ENCODE results near the gene COL4A6.

Gene COL4A6

DNA sequence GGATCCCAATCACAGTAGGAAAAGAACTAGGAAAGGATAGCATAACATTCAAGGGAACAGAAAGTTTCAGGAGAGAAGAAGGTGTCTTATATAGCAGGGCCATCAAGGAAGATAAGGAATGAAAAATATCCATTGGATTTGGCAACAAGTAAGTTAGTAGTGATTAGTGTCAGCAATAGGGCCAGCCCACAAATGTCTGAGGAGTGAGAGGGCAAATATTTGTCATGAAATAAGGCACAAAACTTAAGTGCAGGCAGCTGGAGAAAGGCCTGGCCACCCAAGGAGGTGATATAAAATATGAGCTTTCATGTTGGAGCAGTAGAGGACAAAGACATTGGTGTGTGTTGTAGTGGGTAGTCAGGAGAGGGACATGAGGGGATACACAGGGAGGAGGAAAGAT, 132.1 kb downstream of the COL4A6 start:
- H3K4me3 ChIP-seq (ENCODE audit: low read depth, low read length): no peak overlapping the region
- peaks cover 2% of the 10 kb centered on the region; the same call in 1 of the 2 replicates for H3K27me3 ChIP-seq (ENCODE audit: control insufficient read depth, insufficient read depth, low read length)
- no peak overlapping the region for H3K27ac ChIP-seq (ENCODE audit: low read depth, low read length)
- no peaks in the 10 kb centered on the region for H3K9me3 ChIP-seq (ENCODE audit: control insufficient read depth, insufficient read depth, low read depth, low read length)
- peaks cover 6% of the 10 kb centered on the region; the same call in 1 of the 2 replicates for H3K4me1 ChIP-seq (ENCODE audit: control insufficient read depth, insufficient read depth, low read length)
- H3K36me3 ChIP-seq (ENCODE audit: control insufficient read depth, insufficient read depth, low read length): no peaks in the 10 kb centered on the region
- no peak overlapping the region for H3K9ac ChIP-seq (ENCODE audit: low read length)

DNA sequence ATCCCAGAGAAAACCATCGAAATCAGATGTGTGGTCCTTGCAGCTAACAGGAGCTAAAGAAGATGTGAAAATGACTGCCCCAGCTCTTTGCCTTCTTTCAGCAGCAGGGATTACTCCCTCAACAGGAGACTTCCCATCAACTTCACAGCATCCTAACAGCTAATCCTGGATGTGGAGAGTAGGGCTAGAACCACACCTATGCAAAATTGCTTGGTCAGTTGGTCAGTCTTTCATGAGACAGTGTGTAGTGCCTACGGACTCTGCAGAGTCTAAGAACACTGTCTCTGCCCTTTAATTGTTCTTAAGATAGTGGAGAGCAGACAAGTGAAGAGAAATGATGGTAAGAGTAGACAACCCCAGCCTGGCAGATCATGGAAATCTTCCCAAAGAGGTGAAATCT, 133.5 kb downstream of the COL4A6 start:
- H3K9me3 ChIP-seq (ENCODE audit: control insufficient read depth, insufficient read depth, low read depth, low read length): no peaks in the 10 kb centered on the region
- H3K27ac ChIP-seq (ENCODE audit: low read depth, low read length): no peak overlapping the region
- H3K4me3 ChIP-seq (ENCODE audit: low read depth, low read length): no peak overlapping the region
- peaks cover 2% of the 10 kb centered on the region; the same call in 1 of the 2 replicates for H3K27me3 ChIP-seq (ENCODE audit: control insufficient read depth, insufficient read depth, low read length)
- H3K9ac ChIP-seq (ENCODE audit: low read length): no peak overlapping the region
- H3K4me1 ChIP-seq (ENCODE audit: control insufficient read depth, insufficient read depth, low read length): peaks cover 6% of the 10 kb centered on the region
- no peaks in the 10 kb centered on the region for H3K36me3 ChIP-seq (ENCODE audit: control insufficient read depth, insufficient read depth, low read length)

DNA sequence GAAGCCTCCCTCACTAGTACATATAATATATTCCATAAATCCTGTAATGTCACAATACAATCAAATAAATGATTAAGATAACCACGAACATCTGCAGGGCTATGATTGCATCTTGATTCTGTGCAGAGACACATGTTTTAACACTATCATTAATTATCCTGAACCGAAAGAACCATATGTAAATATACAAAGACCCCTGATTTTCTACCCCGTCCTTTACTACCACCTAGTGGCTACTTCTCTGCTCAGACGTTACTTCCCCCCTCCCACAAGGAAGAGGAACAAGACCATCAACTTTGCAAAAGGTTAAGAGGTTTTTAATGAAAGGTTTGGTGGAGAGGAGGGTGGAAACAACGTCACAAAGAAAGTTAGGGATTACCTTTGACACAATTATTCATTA, 134.0 kb downstream of the COL4A6 start:
- H3K4me3 ChIP-seq (ENCODE audit: low read depth, low read length): no peak overlapping the region
- peaks cover 2% of the 10 kb centered on the region; the same call in 1 of the 2 replicates for H3K27me3 ChIP-seq (ENCODE audit: control insufficient read depth, insufficient read depth, low read length)
- H3K4me1 ChIP-seq (ENCODE audit: control insufficient read depth, insufficient read depth, low read length): peaks cover 12% of the 10 kb centered on the region
- H3K27ac ChIP-seq (ENCODE audit: low read depth, low read length): no peak overlapping the region
- no peak overlapping the region for H3K9ac ChIP-seq (ENCODE audit: low read length)
- no peaks in the 10 kb centered on the region for H3K9me3 ChIP-seq (ENCODE audit: control insufficient read depth, insufficient read depth, low read depth, low read length)
- H3K36me3 ChIP-seq (ENCODE audit: control insufficient read depth, insufficient read depth, low read length): no peaks in the 10 kb centered on the region

DNA sequence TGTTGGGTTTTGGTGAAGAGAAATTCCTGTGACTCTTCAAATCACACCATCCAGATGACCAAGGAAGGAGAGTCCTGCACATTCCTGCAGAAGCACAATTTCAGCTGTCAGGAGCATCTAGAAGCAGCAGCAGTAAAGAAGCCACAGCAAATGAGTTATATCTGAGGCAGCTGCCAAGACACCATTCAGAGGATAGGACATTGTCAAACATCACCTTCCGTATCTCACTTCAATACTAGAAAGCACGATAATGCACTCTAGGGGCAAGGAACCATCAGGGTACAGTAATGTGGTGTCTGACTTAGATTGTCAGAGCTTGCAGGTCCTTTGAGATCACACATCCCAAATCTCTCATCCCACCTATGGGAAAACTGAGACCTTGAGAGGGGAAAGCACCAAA, 134.5 kb downstream of the COL4A6 start:
- Histone ChIP-seq H3K4me3 (ENCODE audit: low read depth, low read length) (no peak overlapping the region), H3K9me3 (ENCODE audit: control insufficient read depth, insufficient read depth, low read depth, low read length) (no peaks in the 10 kb centered on the region), H3K36me3 (ENCODE audit: control insufficient read depth, insufficient read depth, low read length) (no peaks in the 10 kb centered on the region), H3K27me3 (ENCODE audit: control insufficient read depth, insufficient read depth, low read length) (peaks cover 2% of the 10 kb centered on the region; the same call in 1 of the 2 replicates), H3K9ac (ENCODE audit: low read length) (no peak overlapping the region), H3K4me1 (ENCODE audit: control insufficient read depth, insufficient read depth, low read length) (peaks cover 17% of the 10 kb centered on the region), H3K27ac (ENCODE audit: low read depth, low read length) (no peak overlapping the region)

DNA sequence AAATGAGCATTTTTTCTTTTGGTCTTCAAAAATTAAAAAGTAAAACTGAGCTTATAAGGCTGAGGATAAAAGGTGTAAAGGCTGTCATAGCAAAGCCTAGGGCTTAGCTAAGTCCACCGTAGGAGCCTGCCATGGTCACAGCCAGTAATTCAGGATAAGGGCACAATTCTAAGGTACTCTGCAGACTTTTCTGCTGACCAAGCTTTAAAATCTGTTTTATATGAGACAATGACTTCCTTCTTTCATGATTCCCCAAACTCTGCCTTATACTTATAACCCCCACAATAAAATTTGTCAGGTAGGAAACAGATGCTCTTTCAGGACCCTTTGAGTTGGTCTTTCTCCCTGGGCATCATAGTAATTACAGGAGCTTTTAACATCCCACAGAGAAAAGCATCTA, 138.5 kb downstream of the COL4A6 start:
- Histone ChIP-seq H3K36me3 (ENCODE audit: control insufficient read depth, insufficient read depth, low read length) (no peaks in the 10 kb centered on the region), H3K4me1 (ENCODE audit: control insufficient read depth, insufficient read depth, low read length) (peaks cover 26% of the 10 kb centered on the region), H3K9ac (ENCODE audit: low read length) (no peak overlapping the region), H3K9me3 (ENCODE audit: control insufficient read depth, insufficient read depth, low read depth, low read length) (no peaks in the 10 kb centered on the region), H3K27me3 (ENCODE audit: control insufficient read depth, insufficient read depth, low read length) (peaks cover 2% of the 10 kb centered on the region; the same call in 1 of the 2 replicates), H3K4me3 (ENCODE audit: low read depth, low read length) (no peak overlapping the region), H3K27ac (ENCODE audit: low read depth, low read length) (no peak overlapping the region)

DNA sequence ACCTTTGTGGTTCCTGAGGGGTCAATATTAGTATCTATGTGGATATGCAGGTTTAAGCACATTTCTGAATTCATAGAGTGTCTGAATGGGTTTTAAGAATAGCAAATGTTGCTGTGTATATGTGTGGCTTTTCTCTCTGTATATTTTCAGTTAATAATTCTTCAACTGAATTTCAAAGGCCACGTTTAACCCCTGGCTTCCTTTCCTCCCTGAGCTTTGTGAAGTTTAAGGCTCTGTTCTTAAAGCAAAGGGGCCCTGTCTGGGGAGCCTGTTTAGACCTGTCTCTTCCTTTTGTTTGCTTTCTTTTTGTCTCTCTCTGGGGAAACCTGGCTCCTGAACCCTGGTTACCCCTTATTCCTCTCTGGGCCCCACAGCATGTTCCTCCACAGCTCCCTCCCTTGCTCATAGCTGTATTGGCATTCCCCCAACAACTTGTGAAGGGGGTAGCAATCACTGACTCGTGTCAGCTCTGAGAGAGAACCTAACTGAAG, 139.1 kb downstream of the COL4A6 start:
- H3K4me1 ChIP-seq (ENCODE audit: control insufficient read depth, insufficient read depth, low read length): peaks cover 25% of the 10 kb centered on the region
- no peak overlapping the region for H3K4me3 ChIP-seq (ENCODE audit: low read depth, low read length)
- H3K9me3 ChIP-seq (ENCODE audit: control insufficient read depth, insufficient read depth, low read depth, low read length): no peaks in the 10 kb centered on the region
- no peaks in the 10 kb centered on the region for H3K36me3 ChIP-seq (ENCODE audit: control insufficient read depth, insufficient read depth, low read length)
- 0 out of 2 replicates have a peak overlapping the region, but pooled peaks have one; percentile 36 for H3K27ac ChIP-seq (ENCODE audit: low read depth, low read length)
- no peak overlapping the region for H3K9ac ChIP-seq (ENCODE audit: low read length)
- peaks cover 2% of the 10 kb centered on the region; the same call in 1 of the 2 replicates for H3K27me3 ChIP-seq (ENCODE audit: control insufficient read depth, insufficient read depth, low read length)

DNA sequence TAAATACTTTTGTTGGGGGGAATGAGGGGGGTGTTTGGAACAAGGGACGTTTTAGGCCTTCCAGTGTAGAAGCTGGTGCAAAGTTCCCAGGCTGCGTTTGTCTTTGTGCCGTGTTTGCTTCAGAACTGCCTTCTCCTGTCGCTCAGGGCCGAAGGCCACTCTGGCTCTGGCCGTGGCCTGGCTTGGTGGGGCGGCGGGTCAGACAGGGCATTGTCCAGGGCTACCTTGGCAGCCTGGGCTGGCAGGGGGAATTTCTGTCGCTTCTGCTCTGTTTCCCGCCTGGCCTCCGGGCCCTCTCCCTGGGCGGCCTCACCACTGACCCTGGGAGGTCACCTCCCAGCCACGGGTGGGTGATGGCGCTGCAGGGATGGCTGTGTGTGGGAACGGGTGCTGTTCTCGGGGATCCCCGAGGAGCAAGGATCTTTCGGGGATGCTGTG, 140.0 kb downstream of the COL4A6 start:
- Histone ChIP-seq H3K36me3 (ENCODE audit: control insufficient read depth, insufficient read depth, low read length) (no peaks in the 10 kb centered on the region), H3K9ac (ENCODE audit: low read length) (no peak overlapping the region), H3K4me1 (ENCODE audit: control insufficient read depth, insufficient read depth, low read length) (peaks cover 25% of the 10 kb centered on the region)

DNA sequence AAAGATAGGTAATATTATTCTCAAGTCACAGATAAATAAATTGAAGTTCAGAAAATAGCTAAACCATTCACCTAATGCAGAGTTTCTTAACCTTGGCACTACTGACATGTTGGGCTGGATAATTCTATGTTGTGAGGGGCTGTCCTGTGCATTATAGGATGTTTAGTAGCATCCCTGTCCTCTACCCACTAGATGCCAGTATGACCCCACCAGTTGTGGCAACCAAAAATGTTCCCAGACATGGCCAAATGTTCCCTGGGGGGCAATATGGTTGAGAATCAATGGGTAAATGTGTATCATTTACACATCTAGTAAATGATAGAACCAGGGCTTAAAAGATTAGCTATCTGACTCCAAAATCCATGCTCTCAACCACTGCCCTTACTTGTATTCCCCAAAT, 140.9 kb downstream of the COL4A6 start:
- Histone ChIP-seq H3K27ac (ENCODE audit: low read depth, low read length) (no peak overlapping the region), H3K36me3 (ENCODE audit: control insufficient read depth, insufficient read depth, low read length) (no peaks in the 10 kb centered on the region), H3K9ac (ENCODE audit: low read length) (no peak overlapping the region), H3K27me3 (ENCODE audit: control insufficient read depth, insufficient read depth, low read length) (no peaks in the 10 kb centered on the region; the same call in 1 of the 2 replicates), H3K9me3 (ENCODE audit: control insufficient read depth, insufficient read depth, low read depth, low read length) (peaks cover 5% of the 10 kb centered on the region), H3K4me1 (ENCODE audit: control insufficient read depth, insufficient read depth, low read length) (peaks cover 25% of the 10 kb centered on the region), H3K4me3 (ENCODE audit: low read depth, low read length) (no peak overlapping the region)

More for the DNA sequence above, 140.0 kb downstream of the COL4A6 start:
- Histone ChIP-seq H3K27me3 (ENCODE audit: control insufficient read depth, insufficient read depth, low read length) (no peaks in the 10 kb centered on the region; the same call in 1 of the 2 replicates), H3K27ac (ENCODE audit: low read depth, low read length) (no peak overlapping the region), H3K9me3 (ENCODE audit: control insufficient read depth, insufficient read depth, low read depth, low read length) (no peaks in the 10 kb centered on the region), H3K4me3 (ENCODE audit: low read depth, low read length) (no peak overlapping the region)

DNA sequence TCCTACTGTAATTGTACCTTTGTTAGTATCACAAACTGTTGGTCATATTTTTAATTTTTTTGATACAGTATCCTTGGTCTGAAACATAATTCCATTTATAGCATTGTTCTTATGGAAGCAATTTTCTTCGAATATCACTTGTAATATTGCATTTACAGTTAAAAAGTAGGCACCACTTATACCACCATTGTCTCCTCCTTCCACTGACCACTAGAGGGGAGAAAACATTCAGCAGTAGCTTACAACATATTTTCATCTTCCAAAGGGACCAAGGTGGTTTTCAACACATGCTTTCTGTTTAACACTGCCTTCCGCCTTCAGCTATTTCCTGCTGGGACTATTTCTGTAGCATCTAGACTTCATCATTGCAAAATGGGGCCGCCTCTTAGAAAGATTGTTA, 146.2 kb downstream of the COL4A6 start:
- Histone ChIP-seq H3K9me3 (ENCODE audit: control insufficient read depth, insufficient read depth, low read depth, low read length) (peaks cover 11% of the 10 kb centered on the region), H3K4me1 (ENCODE audit: control insufficient read depth, insufficient read depth, low read length) (no peaks in the 10 kb centered on the region), H3K4me3 (ENCODE audit: low read depth, low read length) (no peak overlapping the region), H3K27ac (ENCODE audit: low read depth, low read length) (no peak overlapping the region), H3K9ac (ENCODE audit: low read length) (no peak overlapping the region), H3K27me3 (ENCODE audit: control insufficient read depth, insufficient read depth, low read length) (no peaks in the 10 kb centered on the region; the same call in 1 of the 2 replicates), H3K36me3 (ENCODE audit: control insufficient read depth, insufficient read depth, low read length) (peaks cover 3% of the 10 kb centered on the region; the same call in 1 of the 2 replicates)

DNA sequence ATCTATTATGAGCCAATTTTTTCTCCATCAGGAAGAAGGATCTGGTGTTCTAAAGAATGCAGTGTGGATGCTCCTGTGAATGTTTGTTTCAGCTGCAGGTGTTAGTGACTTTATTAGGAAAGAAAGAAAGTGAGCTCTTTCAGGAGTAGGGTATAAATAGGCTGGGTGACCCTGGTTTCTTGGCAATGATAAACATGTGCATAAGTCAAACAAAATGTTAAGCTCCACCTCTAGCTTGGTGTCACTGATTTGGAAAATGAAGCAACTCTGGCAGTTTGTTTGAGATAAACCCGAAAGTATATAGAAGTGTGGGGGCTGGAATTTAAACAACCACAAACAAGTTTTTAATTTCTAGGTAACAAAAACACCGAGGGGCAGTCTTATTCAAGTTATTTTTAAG, 152.3 kb downstream of the COL4A6 start:
- H3K36me3 ChIP-seq (ENCODE audit: control insufficient read depth, insufficient read depth, low read length): no peaks in the 10 kb centered on the region
- no peaks in the 10 kb centered on the region for H3K4me1 ChIP-seq (ENCODE audit: control insufficient read depth, insufficient read depth, low read length)
- no peaks in the 10 kb centered on the region for H3K9me3 ChIP-seq (ENCODE audit: control insufficient read depth, insufficient read depth, low read depth, low read length)
- H3K27me3 ChIP-seq (ENCODE audit: control insufficient read depth, insufficient read depth, low read length): peaks cover 12% of the 10 kb centered on the region; the same call in 1 of the 2 replicates
- no peak overlapping the region for H3K9ac ChIP-seq (ENCODE audit: low read length)
- no peak overlapping the region for H3K4me3 ChIP-seq (ENCODE audit: low read depth, low read length)
- H3K27ac ChIP-seq (ENCODE audit: low read depth, low read length): no peak overlapping the region

DNA sequence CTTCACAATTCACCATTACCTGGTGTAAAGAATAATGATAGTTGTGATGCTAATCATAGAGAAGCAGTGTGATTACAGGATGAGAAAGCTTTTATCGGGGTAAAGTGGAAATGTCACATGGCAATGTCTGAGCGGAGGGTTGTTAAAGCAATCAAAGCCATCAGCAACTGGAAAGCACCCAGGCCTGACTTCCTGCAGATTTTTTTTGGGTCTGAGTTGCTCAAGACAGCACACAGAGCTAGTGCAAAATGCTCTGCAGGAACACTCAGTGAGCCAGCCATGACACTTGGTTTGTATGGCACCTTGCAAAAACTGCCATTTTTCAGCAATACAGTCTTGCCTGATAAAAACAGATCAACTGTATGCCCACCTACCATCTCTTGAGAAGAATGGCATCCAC, 152.9 kb downstream of the COL4A6 start:
- Histone ChIP-seq H3K27me3 (ENCODE audit: control insufficient read depth, insufficient read depth, low read length) (peaks cover 12% of the 10 kb centered on the region; the same call in 1 of the 2 replicates), H3K27ac (ENCODE audit: low read depth, low read length) (no peak overlapping the region), H3K4me1 (ENCODE audit: control insufficient read depth, insufficient read depth, low read length) (no peaks in the 10 kb centered on the region), H3K4me3 (ENCODE audit: low read depth, low read length) (no peak overlapping the region), H3K9ac (ENCODE audit: low read length) (no peak overlapping the region), H3K36me3 (ENCODE audit: control insufficient read depth, insufficient read depth, low read length) (no peaks in the 10 kb centered on the region), H3K9me3 (ENCODE audit: control insufficient read depth, insufficient read depth, low read depth, low read length) (no peaks in the 10 kb centered on the region)

Data from HUES6 (cell line).